HL-60/S4 treated with phorbol 12-myristate 13-acetate at 8.2 ng/mL for 4 days and 3 days (cell line): ENCODE data around the gene ZNF789.

ENCODE experiments used
- in situ Hi-C: fragments of 300-500 bp; cut with MboI; formaldehyde crosslinking; loops from 2 replicates; pipeline ENCODE4 v1.15.0; 2022; ENCODE audit warnings: low sequenced_read_pairs

ZNF789 gene

GRCh38 chr7:99457650-99458493 is 14.8 kb upstream of the ZNF789 start:
- in situ Hi-C loops: no loop called here

GRCh38 chr7:99459087-99459486 is 13.6 kb upstream of the ZNF789 start:
- in situ Hi-C loops: no loop called here

GRCh38 chr7:99460651-99461050 is 12.0 kb upstream of the ZNF789 start:
- in situ Hi-C loops: no loop called here

GRCh38 chr7:99461221-99461620 is 11.5 kb upstream of the ZNF789 start:
- in situ Hi-C loops: no loop called here

- in situ Hi-C loops: no loop called here
Observed at GRCh38 chr7:99465421-99465768, 7.3 kb upstream of the ZNF789 start.

- in situ Hi-C loops: no loop called here
Observed at GRCh38 chr7:99468336-99468918, 4.3 kb upstream of the ZNF789 start.

- in situ Hi-C loops: no loop called here
Observed at GRCh38 chr7:99469381-99470065, 3.2 kb upstream of the ZNF789 start.

GRCh38 chr7:99473315-99473596 is 566 bp downstream of the ZNF789 start:
- in situ Hi-C loops: no loop called here

- in situ Hi-C loops: no loop called here
Observed at GRCh38 chr7:99476107-99476506, 3.4 kb downstream of the ZNF789 start.

- in situ Hi-C loops: no loop called here
Observed at GRCh38 chr7:99478464-99479440, 6.1 kb downstream of the ZNF789 start.

GRCh38 chr7:99485094-99485493 is 12.4 kb downstream of the ZNF789 start:
- in situ Hi-C loops: no loop called here

- in situ Hi-C loops: no loop called here
Observed at GRCh38 chr7:99489235-99489634, 16.5 kb downstream of the ZNF789 start.

GRCh38 chr7:99490878-99491277 is 18.2 kb downstream of the ZNF789 start:
- in situ Hi-C loops: no loop called here

- in situ Hi-C loops: no loop called here
Observed at GRCh38 chr7:99493823-99494222, 21.1 kb downstream of the ZNF789 start.

- in situ Hi-C loops: no loop called here
Observed at GRCh38 chr7:99497766-99498545, 25.3 kb downstream of the ZNF789 start.

- in situ Hi-C loops: no loop called here
Observed at GRCh38 chr7:99498546-99498944, 25.9 kb downstream of the ZNF789 start.

GRCh38 chr7:99499371-99499720 is 26.7 kb downstream of the ZNF789 start:
- in situ Hi-C loops: no loop called here

GRCh38 chr7:99499721-99500636 is 27.3 kb downstream of the ZNF789 start, which contains the start of gene ZNF394:
Gene ZNF394, minus strand, starts transcription at chr7:99500281. Its CDS starts 188 bp downstream, at chr7:99500093.
- in situ Hi-C loops: no loop called here

GRCh38 chr7:99500637-99501009 is 27.9 kb downstream of the ZNF789 start:
- in situ Hi-C loops: no loop called here
